Naive B cell (primary cell): Measurements from ENCODE around the gene TFEB. TPM values are rescaled to one million over a fixed set of nuclear protein-coding genes. Genes with fewer than 3 reads are reported as not detected.

Source experiments
- ATAC-seq, 2 donors: fragments of 150-1000 bp; cut with Tn5 transposase; 2 replicates each; pipeline ENCODE4 v1.10.0; 2021; ENCODE audit warnings: low read depth in 2 of 2, mild to moderate bottlenecking in 2 of 2, moderate library complexity in 2 of 2
- DNase-seq: peaks from one replicate; pipeline ENCODE4 v3.0.0; 2022
- H3K27ac Mint-ChIP-seq, 6 donors: one replicate each; pipeline ENCODE4 v1.8.0; 2020 to 2022; ENCODE audit warnings: mild to moderate bottlenecking in 6 of 6, mixed read lengths in 6 of 6, moderate library complexity in 5 of 6, inconsistent platforms in 2 of 6
- H3K27me3 Mint-ChIP-seq, 3 donors: one replicate each; pipeline ENCODE4 v1.8.0; 2021 to 2022; ENCODE audit warnings: mixed read lengths in 3 of 3, mild to moderate bottlenecking in 1 of 3
- H3K36me3 Mint-ChIP-seq, 2 donors: one replicate each; pipeline ENCODE4 v1.8.0; 2020 to 2022; ENCODE audit warnings: mixed read lengths in 2 of 2, inconsistent platforms in 1 of 2, mild to moderate bottlenecking in 1 of 2
- H3K4me1 Mint-ChIP-seq, 3 donors: one replicate each; pipeline ENCODE4 v1.8.0; 2020 to 2022; ENCODE audit warnings: mixed read lengths in 3 of 3, inconsistent platforms in 1 of 3, mild to moderate bottlenecking in 1 of 3, moderate library complexity in 1 of 3
- H3K4me3 Mint-ChIP-seq, 8 donors: one replicate each; pipeline ENCODE4 v1.8.0; 2020 to 2022; ENCODE audit warnings: mild to moderate bottlenecking in 8 of 8, mixed read lengths in 8 of 8, moderate library complexity in 8 of 8, inconsistent platforms in 2 of 8
- H3K9me3 Mint-ChIP-seq, 7 donors: one replicate each; pipeline ENCODE4 v1.8.0; 2020 to 2022; ENCODE audit warnings: mixed read lengths in 7 of 7, mild to moderate bottlenecking in 5 of 7, inconsistent platforms in 2 of 7, moderate library complexity in 1 of 7
- polyA plus RNA-seq, 6 donors: library from polyadenylated mRNA; unstranded; fragments of 300-500 nt; fragmentation: Illumina TruSeq; gene quantifications; one replicate each; pipeline ENCODE4 v1.2.3, GENCODE V29; 2021; ENCODE audit warnings: low read depth in 6 of 6

The TFEB gene
- polyA plus RNA-seq, 6 donors from 2014 or later, result 52.3 to 145 (median 72.6) TPM

DNA sequence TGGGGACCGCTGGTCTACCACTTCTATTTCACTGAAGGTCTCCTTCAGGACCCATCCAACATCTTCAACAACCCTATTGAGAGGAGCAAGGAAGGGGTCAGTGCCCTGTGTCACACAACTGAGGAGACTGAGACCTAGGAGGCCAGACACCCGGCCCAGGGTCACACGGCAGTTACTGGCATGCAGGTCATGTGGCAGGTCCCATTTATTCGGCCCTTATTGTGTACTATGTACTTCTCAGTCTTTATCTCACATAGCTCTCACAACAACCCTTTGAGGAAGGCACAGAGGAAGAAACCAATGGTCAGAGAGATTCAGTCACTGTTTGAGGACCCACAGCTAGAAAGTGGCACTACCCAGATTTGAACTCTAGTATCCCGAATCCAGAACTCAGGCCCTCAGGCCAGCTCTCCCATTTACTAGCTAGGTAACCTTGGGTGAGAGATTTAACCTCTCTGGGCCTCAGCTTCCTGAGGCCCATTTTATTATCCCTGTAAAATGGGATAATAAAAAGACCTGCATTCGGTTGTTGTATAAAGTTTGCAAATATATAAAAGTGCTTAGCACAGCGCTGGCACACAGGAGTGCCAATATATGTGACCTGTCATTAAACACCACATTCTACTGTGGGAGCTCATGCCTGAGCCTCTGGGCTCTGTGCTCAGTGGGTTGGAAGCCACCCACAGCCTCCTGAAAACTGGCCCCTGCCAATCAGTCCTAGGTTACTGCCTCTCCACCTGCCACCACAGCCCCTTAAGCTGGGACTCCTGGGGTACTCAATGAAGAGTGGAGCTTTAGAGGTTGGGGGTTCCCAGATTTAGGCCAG is 15.8 kb downstream of the TFEB start:
- Mint-ChIP-seq H3K4me1 (peaks cover 87 to 98% (median 97%) of the 10 kb centered on the region in 3 donors), H3K27ac (peak overlapping the region; percentile 69 to 98 (median 85)), H3K36me3 (no peaks in the 10 kb centered on the region), H3K9me3 (no peaks in the 10 kb centered on the region), H3K4me3 (peak overlapping the region in 7 of 8 donors; percentile 9 to 96 (median 59)), H3K27me3 (no peaks in the 10 kb centered on the region)
- DNase-seq, result no peak
- ATAC-seq, result no peak

DNA sequence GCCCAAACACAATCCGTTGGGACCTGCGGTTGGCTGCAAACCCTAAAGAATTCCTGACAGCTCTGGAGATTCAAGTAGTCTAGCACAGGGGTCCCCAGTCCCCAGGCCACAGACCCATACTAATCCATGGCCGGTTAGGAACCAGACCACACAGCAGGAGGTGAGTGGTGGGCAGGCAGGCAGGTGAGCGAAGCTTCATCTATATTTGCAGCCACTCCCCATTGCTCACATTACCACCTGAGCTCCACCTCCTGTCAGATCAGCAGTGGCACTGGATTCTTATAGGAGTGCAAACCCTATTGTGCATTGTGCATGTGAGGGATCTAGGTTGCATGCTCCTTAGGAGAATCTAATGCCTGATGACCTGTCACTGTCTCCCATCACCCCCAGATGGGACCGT is 16.6 kb downstream of the TFEB start:
- Mint-ChIP-seq H3K4me1 (peaks cover 88 to 97% (median 97%) of the 10 kb centered on the region in 3 donors), H3K27me3 (no peaks in the 10 kb centered on the region)

DNA sequence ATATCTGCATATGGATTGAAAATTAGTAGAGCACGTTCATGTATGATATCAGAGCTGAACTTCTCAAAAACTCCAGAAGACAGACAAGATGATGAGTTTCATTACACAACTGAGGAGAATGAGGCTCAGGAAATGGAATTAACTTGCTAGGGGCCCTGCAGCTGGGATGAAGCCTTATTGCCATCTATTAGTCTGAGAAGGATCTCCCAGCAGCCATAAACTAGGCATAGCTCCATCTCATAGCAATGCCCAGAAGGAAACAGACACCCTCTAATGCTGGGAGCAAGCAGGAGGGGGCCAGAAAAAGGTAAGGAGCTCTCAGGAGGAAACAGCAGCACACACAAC is 18.0 kb downstream of the TFEB start:
- Mint-ChIP-seq H3K4me3 (peak overlapping the region in 7 of 8 donors; percentile 40 to 84 (median 75)), H3K27me3 (no peaks in the 10 kb centered on the region), H3K36me3 (no peaks in the 10 kb centered on the region), H3K4me1 (peaks cover 79 to 98% (median 97%) of the 10 kb centered on the region in 3 donors), H3K9me3 (no peaks in the 10 kb centered on the region), H3K27ac (peak overlapping the region; percentile 69 to 96 (median 83))
- DNase-seq (no peak), ATAC-seq (no peak)

More for the DNA sequence above, 16.6 kb downstream of the TFEB start:
- ATAC-seq (no peak), DNase-seq (no peak)
- H3K36me3 Mint-ChIP-seq, result no peaks in the 10 kb centered on the region
- H3K9me3 Mint-ChIP-seq, result no peaks in the 10 kb centered on the region
- H3K27ac Mint-ChIP-seq, result peak overlapping the region in 2 of 6 donors; percentile 54 to 66
- peak overlapping the region in 4 of 8 donors; percentile 12 to 78 (median 28) for H3K4me3 Mint-ChIP-seq

DNA sequence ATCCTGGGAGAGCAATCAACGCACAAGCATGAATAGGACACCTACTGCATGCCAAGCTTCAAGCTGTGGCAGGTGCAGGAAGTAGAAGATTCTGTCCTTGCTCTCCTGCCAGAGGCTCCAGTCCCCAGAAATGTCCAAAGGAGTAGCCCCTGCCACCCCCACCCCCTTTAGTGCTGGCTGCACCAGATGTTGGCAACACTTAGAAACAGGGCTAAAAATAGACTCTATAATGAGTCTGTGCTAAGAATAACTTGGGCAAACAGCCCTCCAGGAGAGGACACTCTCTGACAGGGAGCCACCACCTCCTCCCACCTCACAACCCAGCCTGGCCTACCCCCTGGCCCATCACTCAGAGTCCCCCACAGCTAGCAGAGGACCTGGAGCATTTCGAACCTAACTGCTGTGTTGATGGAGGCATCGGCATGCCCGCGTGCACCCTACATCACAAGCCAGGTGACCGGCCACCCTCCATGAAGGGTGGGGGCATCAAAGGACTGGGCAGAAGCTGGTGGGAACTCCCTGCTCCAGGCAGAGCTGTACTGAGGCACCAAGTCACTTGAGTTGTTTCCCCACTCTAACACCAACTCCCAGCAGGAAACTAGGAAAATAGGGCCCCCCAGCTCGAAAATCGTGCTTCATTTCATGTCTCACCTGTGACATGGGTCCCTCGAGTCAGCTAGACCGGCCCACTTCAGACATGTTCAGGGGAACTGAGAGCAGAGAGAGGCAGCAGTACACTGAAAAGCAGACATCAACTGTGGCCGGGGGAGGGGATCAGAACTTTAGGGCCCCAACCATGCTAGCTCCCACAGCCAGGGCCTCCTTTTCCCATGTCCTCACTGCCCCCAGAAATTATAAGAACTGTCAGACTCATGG is 18.7 kb downstream of the TFEB start:
- Mint-ChIP-seq H3K4me3 (peak overlapping the region in 7 of 8 donors; percentile 40 to 84 (median 75)), H3K4me1 (peaks cover 75 to 97% (median 93%) of the 10 kb centered on the region in 3 donors), H3K36me3 (no peaks in the 10 kb centered on the region), H3K9me3 (no peaks in the 10 kb centered on the region), H3K27ac (peak overlapping the region; percentile 69 to 96 (median 83)), H3K27me3 (no peaks in the 10 kb centered on the region)
- DNase-seq (peak; percentile 25), ATAC-seq (peak; percentile 44 to 54)

DNA sequence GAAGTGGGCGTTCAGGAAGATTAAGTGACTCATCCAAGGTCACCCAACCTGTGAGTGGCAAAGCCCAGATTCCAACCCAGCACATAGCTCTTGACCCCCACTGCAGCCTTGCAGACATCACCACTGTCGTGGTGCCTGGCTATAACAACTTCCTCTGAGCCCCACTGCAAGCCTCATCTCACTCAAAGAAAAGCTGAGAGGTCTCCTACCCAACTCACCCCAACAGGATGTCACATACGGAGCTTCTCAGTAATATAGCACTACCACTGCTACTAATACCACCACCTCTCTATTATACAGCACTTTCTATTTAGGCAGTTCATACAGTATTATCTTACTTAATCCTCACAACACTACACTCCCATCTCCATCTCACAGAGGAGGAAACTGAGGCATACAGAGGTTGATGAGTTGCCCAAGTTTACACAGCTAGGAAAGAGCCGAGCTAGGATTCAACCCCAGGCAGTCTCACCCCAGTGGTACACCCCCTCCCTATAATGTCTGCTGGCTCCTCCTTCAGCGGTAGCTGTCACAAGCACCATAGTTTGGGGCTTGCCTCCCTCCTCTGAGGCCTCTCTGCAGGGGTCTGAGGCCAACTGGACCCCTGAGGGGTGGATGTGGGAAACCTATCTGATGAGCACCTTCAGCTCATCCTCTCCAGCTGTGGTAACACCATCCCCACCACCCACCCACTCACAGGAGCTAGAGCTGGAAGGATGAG is 19.5 kb downstream of the TFEB start:
- DNase-seq (no peak), ATAC-seq (peak; percentile 32 to 40)
- peaks cover 0 to 1% of the 10 kb centered on the region in 2 donors for H3K36me3 Mint-ChIP-seq
- H3K27ac Mint-ChIP-seq, result peak overlapping the region; percentile 33 to 95 (median 83)
- H3K27me3 Mint-ChIP-seq, result no peaks in the 10 kb centered on the region
- H3K4me1 Mint-ChIP-seq, result peaks cover 72 to 97% (median 88%) of the 10 kb centered on the region in 3 donors
- no peaks in the 10 kb centered on the region for H3K9me3 Mint-ChIP-seq
- peak overlapping the region; percentile 17 to 84 (median 70) for H3K4me3 Mint-ChIP-seq

DNA sequence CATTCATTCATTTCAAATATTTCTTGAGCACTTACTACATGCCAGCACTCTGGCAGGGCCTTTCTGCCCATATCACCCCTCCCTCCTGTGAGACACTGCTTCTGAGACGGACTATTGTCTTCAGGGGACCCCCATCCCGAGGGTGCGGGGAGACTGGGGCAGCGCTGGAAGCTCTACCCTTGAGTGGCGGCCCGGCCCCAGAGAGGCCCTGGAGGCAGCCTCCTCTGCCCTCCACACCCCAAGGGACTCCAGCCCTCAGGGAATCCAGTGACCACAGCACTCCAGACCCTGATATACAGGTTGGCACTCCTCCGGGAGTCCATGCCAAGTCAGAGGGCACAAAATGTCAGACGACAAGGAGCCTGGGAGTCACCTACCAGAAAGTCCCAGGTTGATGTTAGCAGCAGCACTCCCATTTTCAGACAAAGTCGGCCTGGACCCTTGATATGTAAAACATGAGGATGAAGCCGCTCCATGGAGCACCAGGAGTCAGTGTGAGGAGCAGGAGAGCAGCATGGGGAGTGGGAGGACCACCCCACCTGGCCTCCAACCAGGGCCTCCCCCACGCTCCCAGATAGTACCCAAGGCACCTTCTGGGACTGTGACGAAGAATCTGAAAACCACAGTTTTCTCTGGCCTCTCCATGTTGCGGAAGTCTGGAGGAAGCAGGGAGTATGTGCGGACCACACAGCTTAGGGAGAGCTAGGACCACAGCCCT is 20.7 kb downstream of the TFEB start:
- peaks cover 72 to 96% (median 87%) of the 10 kb centered on the region in 3 donors for H3K4me1 Mint-ChIP-seq
- peak overlapping the region; percentile 57 to 97 (median 83) for H3K27ac Mint-ChIP-seq
- no peak for DNase-seq
- H3K27me3 Mint-ChIP-seq, result no peaks in the 10 kb centered on the region
- no peaks in the 10 kb centered on the region for H3K9me3 Mint-ChIP-seq
- H3K36me3 Mint-ChIP-seq, result peaks cover 0 to 12% of the 10 kb centered on the region in 2 donors
- no peak for ATAC-seq
- peak overlapping the region in 5 of 8 donors; percentile 23 to 72 (median 55) for H3K4me3 Mint-ChIP-seq

DNA sequence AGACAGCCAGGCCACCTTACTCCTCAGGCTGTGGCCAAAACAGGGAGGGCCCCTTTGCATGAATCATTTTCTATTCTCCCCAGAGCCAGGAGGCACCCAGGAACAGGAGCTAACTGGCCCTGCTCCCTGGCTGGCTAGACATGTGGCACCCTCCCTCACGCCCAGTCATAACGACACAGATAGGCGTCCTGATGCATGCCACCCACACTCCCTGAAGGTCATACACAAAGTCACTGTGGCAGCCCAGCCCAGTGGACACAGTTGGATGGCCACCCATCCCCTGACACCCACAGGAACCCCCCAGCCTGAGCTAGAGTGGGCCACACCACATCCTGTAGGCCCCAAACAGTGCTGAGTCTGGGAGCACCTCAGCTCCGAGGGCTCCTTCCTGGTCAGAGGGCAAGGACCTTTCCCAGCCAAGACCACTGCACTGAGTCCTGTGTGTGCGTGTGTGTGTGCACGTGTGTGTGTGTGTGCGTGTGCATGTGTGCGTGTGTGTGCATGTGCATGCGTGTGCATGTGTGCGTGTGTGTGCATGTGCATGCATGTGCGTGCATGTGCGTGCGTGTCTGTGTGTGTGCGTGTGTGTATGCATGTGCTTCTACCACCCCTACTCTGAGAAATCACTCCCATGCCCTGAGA is 21.6 kb downstream of the TFEB start:
- H3K36me3 Mint-ChIP-seq, result peaks cover 4 to 12% of the 10 kb centered on the region in 2 donors
- no peak for DNase-seq
- H3K27ac Mint-ChIP-seq, result peak overlapping the region; percentile 65 to 97 (median 89)
- no peaks in the 10 kb centered on the region for H3K9me3 Mint-ChIP-seq
- peaks cover 71 to 96% (median 86%) of the 10 kb centered on the region in 3 donors for H3K4me1 Mint-ChIP-seq
- ATAC-seq, result peak; percentile 27 to 40
- no peaks in the 10 kb centered on the region for H3K27me3 Mint-ChIP-seq
- peak overlapping the region in 7 of 8 donors; percentile 22 to 72 (median 45) for H3K4me3 Mint-ChIP-seq

DNA sequence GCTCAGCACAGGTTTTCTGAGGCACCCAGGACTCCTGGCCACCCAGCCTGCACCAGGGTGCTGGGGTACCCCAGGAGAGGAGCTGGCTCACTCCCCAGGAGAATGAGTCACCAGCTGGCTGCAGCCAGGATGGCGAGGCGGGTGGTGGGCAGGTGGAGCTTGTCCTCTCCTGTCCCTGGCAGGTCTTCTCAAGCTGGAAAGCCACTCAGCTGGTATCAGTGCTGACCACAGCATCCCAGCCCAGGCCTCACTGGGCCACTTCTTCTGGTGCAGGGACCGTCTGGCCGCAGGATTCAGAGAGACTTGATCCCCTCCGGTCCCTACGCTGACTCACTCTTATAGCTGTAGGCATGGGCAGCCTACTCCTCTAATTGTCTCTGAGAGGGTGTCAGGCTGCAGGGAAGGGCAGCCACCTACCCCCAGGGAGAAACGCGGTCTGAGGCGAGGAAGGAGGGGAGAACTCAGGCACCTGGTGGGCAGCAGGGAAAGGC is 22.2 kb downstream of the TFEB start:
- peak overlapping the region in 4 of 6 donors; percentile 27 to 97 (median 79) for H3K27ac Mint-ChIP-seq
- no peaks in the 10 kb centered on the region for H3K27me3 Mint-ChIP-seq
- ATAC-seq (no peak), DNase-seq (no peak)
- no peaks in the 10 kb centered on the region for H3K9me3 Mint-ChIP-seq
- peaks cover 4 to 12% of the 10 kb centered on the region in 2 donors for H3K36me3 Mint-ChIP-seq
- H3K4me1 Mint-ChIP-seq, result peaks cover 71 to 96% (median 86%) of the 10 kb centered on the region in 3 donors
- peak overlapping the region in 5 of 8 donors; percentile 23 to 72 (median 65) for H3K4me3 Mint-ChIP-seq

DNA sequence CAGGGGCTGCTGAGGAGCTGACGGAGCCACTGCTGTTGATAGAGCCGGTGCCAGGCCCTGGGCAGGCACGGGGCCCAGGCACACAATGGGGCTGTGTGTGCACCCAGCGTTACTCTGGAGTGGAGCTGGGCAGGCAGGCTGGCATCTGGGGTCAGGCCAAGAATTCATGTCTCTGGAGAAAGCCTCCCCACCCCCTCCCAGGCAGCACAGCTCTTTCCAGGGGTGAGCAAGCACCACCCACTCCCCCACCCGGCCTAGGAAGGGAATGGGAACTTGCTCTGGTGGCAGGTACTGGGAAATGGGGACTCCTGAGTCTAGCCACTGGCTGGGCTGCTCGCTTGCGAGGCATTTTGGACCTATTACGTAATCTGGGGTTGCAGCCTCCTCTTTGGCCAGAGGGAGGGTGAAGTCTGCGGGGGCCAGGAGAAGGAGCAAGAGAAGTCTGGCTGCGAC is 22.7 kb downstream of the TFEB start:
- Mint-ChIP-seq H3K27me3 (no peaks in the 10 kb centered on the region), H3K27ac (peak overlapping the region in 4 of 6 donors; percentile 27 to 91 (median 73)), H3K4me1 (peaks cover 71 to 96% (median 86%) of the 10 kb centered on the region in 3 donors), H3K9me3 (no peaks in the 10 kb centered on the region), H3K4me3 (no peak overlapping the region), H3K36me3 (peaks cover 4 to 12% of the 10 kb centered on the region in 2 donors)
- no peak for DNase-seq
- ATAC-seq, result no peak

DNA sequence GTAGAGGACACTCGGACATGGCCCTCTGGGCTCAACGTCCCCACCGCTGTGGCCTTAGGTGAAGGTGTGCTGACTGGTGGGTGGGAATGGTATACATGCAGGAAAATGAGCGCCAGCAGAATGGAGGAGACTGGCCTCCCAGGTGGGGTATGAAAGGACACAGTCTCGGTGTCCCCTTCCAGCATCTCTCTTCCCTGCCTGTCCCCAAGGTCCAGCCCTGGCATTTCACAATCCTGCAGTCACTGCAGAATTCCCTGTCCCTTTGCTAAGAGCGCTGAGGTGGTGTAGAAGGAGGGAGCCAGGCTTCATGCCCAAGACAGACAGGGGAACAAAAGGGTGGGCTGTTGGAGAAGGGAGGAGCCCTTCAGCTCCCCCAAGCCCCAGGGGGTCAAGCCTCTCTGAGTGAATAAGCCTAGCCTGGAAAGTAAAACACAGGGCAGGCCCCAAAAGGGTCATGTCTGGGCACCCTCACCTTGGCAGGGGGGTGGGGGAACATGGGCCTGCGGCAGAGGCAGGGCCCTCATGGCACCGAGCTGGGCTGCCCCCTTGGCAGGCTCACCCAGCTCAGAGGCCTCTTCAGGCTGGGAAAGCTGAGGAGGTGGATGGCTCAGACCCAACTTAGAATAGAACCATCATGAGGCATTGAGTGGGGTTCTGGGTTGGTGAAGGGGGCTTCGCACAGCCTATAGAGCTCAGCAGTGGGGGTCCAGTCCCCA is 23.9 kb downstream of the TFEB start:
- peak overlapping the region in 5 of 6 donors; percentile 5 to 89 (median 69) for H3K27ac Mint-ChIP-seq
- H3K4me3 Mint-ChIP-seq, result no peak overlapping the region
- peaks cover 71 to 96% (median 86%) of the 10 kb centered on the region in 3 donors for H3K4me1 Mint-ChIP-seq
- H3K27me3 Mint-ChIP-seq, result no peaks in the 10 kb centered on the region
- DNase-seq (no peak), ATAC-seq (no peak)
- peaks cover 4 to 12% of the 10 kb centered on the region in 2 donors for H3K36me3 Mint-ChIP-seq
- H3K9me3 Mint-ChIP-seq, result no peaks in the 10 kb centered on the region

DNA sequence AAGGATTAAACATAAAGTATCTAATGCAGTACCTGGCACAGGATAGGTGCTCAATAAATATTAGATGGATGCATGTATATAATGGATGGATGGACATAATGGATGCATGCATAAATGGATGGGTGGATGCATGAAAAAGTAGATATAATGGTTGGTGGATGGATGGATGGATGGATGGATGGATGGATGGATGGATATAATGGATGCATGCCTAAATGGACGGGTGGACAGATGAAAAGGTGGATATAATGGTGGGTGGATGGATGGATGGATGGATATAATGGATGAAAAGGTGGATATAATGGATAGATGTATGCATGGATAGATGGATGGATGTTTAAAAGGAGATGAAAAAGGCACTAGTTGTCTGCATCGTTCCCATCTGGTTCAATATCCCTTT is 26.0 kb downstream of the TFEB start:
- ATAC-seq (no peak), DNase-seq (no peak)
- no peaks in the 10 kb centered on the region for H3K27me3 Mint-ChIP-seq
- H3K36me3 Mint-ChIP-seq, result peaks cover 4 to 12% of the 10 kb centered on the region in 2 donors
- no peaks in the 10 kb centered on the region for H3K9me3 Mint-ChIP-seq
- H3K4me1 Mint-ChIP-seq, result peaks cover 77 to 98% (median 88%) of the 10 kb centered on the region in 3 donors
- peak overlapping the region in 5 of 6 donors; percentile 2 to 99 (median 23) for H3K27ac Mint-ChIP-seq
- peak overlapping the region in 2 of 8 donors; percentile 5 to 65 for H3K4me3 Mint-ChIP-seq
